ENCODE measurements around the gene SPEN.

SPEN gene

GRCh38 chr1:15938628-15939161, 91.2 kb downstream of the SPEN start:
- DNase-seq: no peak
- in situ Hi-C loops (cut with HindIII; ENCODE audit: low pct_ligation_motif_present, low sequenced_read_pairs): no loop called here
- Histone ChIP-seq H3K4me3 (ENCODE audit: low read depth, low read length) (no peak overlapping the region), H3K27ac (no peak overlapping the region), H3K36me3 (replicated peaks) (peaks cover 71% of the 10 kb centered on the region), H3K27me3 (replicated peaks) (no peaks in the 10 kb centered on the region)
- TF ChIP-seq, protein P1, sequence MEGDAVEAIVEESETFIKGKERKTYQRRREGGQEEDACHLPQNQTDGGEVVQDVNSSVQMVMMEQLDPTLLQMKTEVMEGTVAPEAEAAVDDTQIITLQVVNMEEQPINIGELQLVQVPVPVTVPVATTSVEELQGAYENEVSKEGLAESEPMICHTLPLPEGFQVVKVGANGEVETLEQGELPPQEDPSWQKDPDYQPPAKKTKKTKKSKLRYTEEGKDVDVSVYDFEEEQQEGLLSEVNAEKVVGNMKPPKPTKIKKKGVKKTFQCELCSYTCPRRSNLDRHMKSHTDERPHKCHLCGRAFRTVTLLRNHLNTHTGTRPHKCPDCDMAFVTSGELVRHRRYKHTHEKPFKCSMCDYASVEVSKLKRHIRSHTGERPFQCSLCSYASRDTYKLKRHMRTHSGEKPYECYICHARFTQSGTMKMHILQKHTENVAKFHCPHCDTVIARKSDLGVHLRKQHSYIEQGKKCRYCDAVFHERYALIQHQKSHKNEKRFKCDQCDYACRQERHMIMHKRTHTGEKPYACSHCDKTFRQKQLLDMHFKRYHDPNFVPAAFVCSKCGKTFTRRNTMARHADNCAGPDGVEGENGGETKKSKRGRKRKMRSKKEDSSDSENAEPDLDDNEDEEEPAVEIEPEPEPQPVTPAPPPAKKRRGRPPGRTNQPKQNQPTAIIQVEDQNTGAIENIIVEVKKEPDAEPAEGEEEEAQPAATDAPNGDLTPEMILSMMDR (IDR thresholded peaks at IDR 0.05; ENCODE audit: low read depth, low read length, missing control alignments): no peak

- H3K27me3 ChIP-seq (replicated peaks): no peaks in the 10 kb centered on the region
- TF ChIP-seq, protein P1 (IDR thresholded peaks at IDR 0.05; ENCODE audit: low read depth, low read length, missing control alignments): no peak
- H3K4me3 ChIP-seq (ENCODE audit: low read depth, low read length): no peak overlapping the region
- no peak for DNase-seq
- in situ Hi-C loops (cut with HindIII; ENCODE audit: low pct_ligation_motif_present, low sequenced_read_pairs): no loop called here
- peak overlapping the region; percentile 14 for H3K27ac ChIP-seq
- H3K36me3 ChIP-seq (replicated peaks): peaks cover 75% of the 10 kb centered on the region
Observed at GRCh38 chr1:15939181-15940109, 91.9 kb downstream of the SPEN start.

- DNase-seq: no peak
- Histone ChIP-seq H3K27me3 (replicated peaks) (no peaks in the 10 kb centered on the region), H3K27ac (no peak overlapping the region), H3K36me3 (replicated peaks) (peaks cover 72% of the 10 kb centered on the region), H3K4me3 (ENCODE audit: low read depth, low read length) (no peak overlapping the region)
- in situ Hi-C loops (cut with HindIII; ENCODE audit: low pct_ligation_motif_present, low sequenced_read_pairs): no loop called here
- TF ChIP-seq, protein P1 (IDR thresholded peaks at IDR 0.05; ENCODE audit: low read depth, low read length, missing control alignments): no peak
Observed at GRCh38 chr1:15940110-15941043, 92.9 kb downstream of the SPEN start.

GRCh38 chr1:15941044-15941840, 93.7 kb downstream of the SPEN start:
- Histone ChIP-seq H3K36me3 (replicated peaks) (peaks cover 69% of the 10 kb centered on the region), H3K4me3 (ENCODE audit: low read depth, low read length) (no peak overlapping the region), H3K27me3 (replicated peaks) (no peaks in the 10 kb centered on the region), H3K27ac (no peak overlapping the region)
- in situ Hi-C loops (cut with HindIII; ENCODE audit: low pct_ligation_motif_present, low sequenced_read_pairs): no loop called here
- no peak for DNase-seq
- TF ChIP-seq, protein P1 (IDR thresholded peaks at IDR 0.05; ENCODE audit: low read depth, low read length, missing control alignments): no peak
